HCT116 (cell line): ENCODE data around the gene EEIG1. TPM values are rescaled to one million over a fixed set of nuclear protein-coding genes. Genes with fewer than 3 reads are reported as not detected.

Experiments
- ATAC-seq: fragments of 200-7000 bp; cut with Tn5 transposase; 2 replicates; pipeline ENCODE4 v1.9.1; 2020; ENCODE audit warnings: mild to moderate bottlenecking, moderate library complexity
- BruUV-seq: library from RNA; stranded (reverse); fragments of 400-500 nt; replicated peaks from 2 replicates; lab custom pipeline; 2021; lab: Mats Ljungman, UMichigan
- CTCF ChIA-PET: fragments of 300-600 bp; sonication (Branson Sonifier 250); formaldehyde crosslinking; loops from one replicate; lab custom pipeline; 2021; ENCODE audit warnings: antibody characterized with exemption; lab: Charles Lee
- POLR2A ChIA-PET: fragments of 300-600, 350-600 bp; sonication (Branson Sonifier 250); formaldehyde crosslinking; loops from one replicate; lab custom pipeline; 2021; ENCODE audit warnings: antibody characterized with exemption; lab: Charles Lee
- RAD21 ChIA-PET, 2 experiments: fragments of 300-600 bp; sonication (Branson Sonifier 250); formaldehyde crosslinking; loops; one replicate each; lab custom pipeline; 2023; ENCODE audit warnings: low total read pairs in 2 of 2; ENCODE audit not compliant: uncharacterized antibody in 2 of 2, unreplicated experiment in 2 of 2, low non-redundant PET in 1 of 2; lab: Charles Lee
- DNase-seq: peaks from one replicate; pipeline ENCODE4 v3.0.0-alpha.2; 2010; ENCODE audit warnings: low read depth, low spot score
- H2AFZ ChIP-seq: fragments of 200-600 bp; shearing (Covaris generic), sonication (generic); 2 replicates; pipeline ENCODE4 v1.6.1; 2017; ENCODE audit warnings: low read depth, mixed run types, mixed read lengths, antibody characterized with exemption, low read length; ENCODE audit not compliant: poor library complexity, severe bottlenecking
- H3K27ac ChIP-seq: 2 replicates; pipeline ENCODE4 v1.5.1; 2012; ENCODE audit warnings: low read depth, low read length
- H3K27me3 ChIP-seq: fragments of 200-600 bp; sonication (generic); 2 replicates; pipeline ENCODE4 v1.6.1; 2016; ENCODE audit warnings: mixed run types, low read length, mixed read lengths; ENCODE audit not compliant: insufficient read depth
- H3K36me3 ChIP-seq, 2 experiments: fragments of 200-500 bp in 1 of 2; fragments of 200-600 bp in 1 of 2; sonication (Bioruptor generic) in 1 of 2; sonication (generic) in 1 of 2; 2 replicates each; pipeline versions ENCODE4 v1.5.1 to v1.6.1; 2014 to 2016; ENCODE audit warnings: low read length in 2 of 2, inconsistent platforms in 1 of 2, mixed read lengths in 1 of 2, mixed run types in 1 of 2; ENCODE audit not compliant: insufficient read depth in 2 of 2, control insufficient read depth in 1 of 2
- H3K4me1 ChIP-seq, 2 experiments: fragments of 200-600 bp in 1 of 2; sonication (generic) in 1 of 2; 2 replicates each; pipeline versions ENCODE4 v1.5.1 to v1.6.1; 2012 to 2017; ENCODE audit warnings: low read length in 2 of 2, inconsistent platforms in 1 of 2, mild to moderate bottlenecking in 1 of 2, mixed read lengths in 1 of 2, mixed run types in 1 of 2, moderate library complexity in 1 of 2; ENCODE audit not compliant: insufficient read depth in 2 of 2, control insufficient read depth in 1 of 2
- H3K4me2 ChIP-seq: fragments of 200-600 bp; sonication (generic); 2 replicates; pipeline ENCODE4 v1.6.1; 2017; ENCODE audit warnings: mixed run types, low read length, mixed read lengths
- H3K4me3 ChIP-seq, 2 experiments: fragments of 200-600 bp in 1 of 2; sonication (generic) in 1 of 2; replicated peaks in 1 of 2; 2 replicates each; pipeline ENCODE4 v1.5.1; 2011 to 2016; ENCODE audit warnings: low read length in 2 of 2, control low read depth in 1 of 2, low read depth in 1 of 2, mild to moderate bottlenecking in 1 of 2, mixed read lengths in 1 of 2, mixed run types in 1 of 2
- H3K79me2 ChIP-seq: fragments of 200-600 bp; sonication (generic); 2 replicates; pipeline ENCODE4 v1.6.1; 2017; ENCODE audit warnings: mild to moderate bottlenecking, mixed run types, low read length, moderate library complexity, mixed read lengths; ENCODE audit not compliant: insufficient read depth
- H3K9ac ChIP-seq: fragments of 200-600 bp; sonication (generic); 2 replicates; pipeline ENCODE4 v1.6.1; 2016; ENCODE audit warnings: low read length, mixed read lengths
- H3K9me2 ChIP-seq: fragments of 200-600 bp; sonication (generic), shearing (Covaris generic); 2 replicates; pipeline ENCODE4 v1.6.1; 2017; ENCODE audit warnings: mixed run types, mild to moderate bottlenecking, moderate library complexity; ENCODE audit not compliant: insufficient read depth
- H3K9me3 ChIP-seq, 2 experiments: fragments of 200-500 bp in 1 of 2; fragments of 200-600 bp in 1 of 2; sonication (Bioruptor generic) in 1 of 2; sonication (generic) in 1 of 2; 2 replicates each; pipeline ENCODE4 v1.6.1; 2014 to 2017; ENCODE audit warnings: low read length in 2 of 2, mixed read lengths in 2 of 2, inconsistent platforms in 1 of 2, low read depth in 1 of 2, mild to moderate bottlenecking in 1 of 2, mixed run types in 1 of 2, moderate library complexity in 1 of 2; ENCODE audit not compliant: control insufficient read depth in 1 of 2, insufficient read depth in 1 of 2
- H4K20me1 ChIP-seq: fragments of 200-600 bp; sonication (generic), shearing (Covaris generic); 2 replicates; pipeline ENCODE4 v1.6.1; 2017; ENCODE audit warnings: mixed run types, mild to moderate bottlenecking, moderate library complexity; ENCODE audit not compliant: insufficient read depth
- CTCF ChIP-seq, 3 experiments: fragments of 200-600 bp in 1 of 3; sonication (generic) in 1 of 3; IDR thresholded peaks in 2 of 3; conservative IDR thresholded peaks in 1 of 3; 2 replicates each; pipeline ENCODE4 v1.5.1; 2012 to 2017; ENCODE audit warnings: low read depth in 2 of 3, low read length in 2 of 3, antibody characterized with exemption in 1 of 3, borderline replicate concordance in 1 of 3, control low read depth in 1 of 3, mild to moderate bottlenecking in 1 of 3, mixed read lengths in 1 of 3, mixed run types in 1 of 3, moderate library complexity in 1 of 3; ENCODE audit not compliant: insufficient read depth in 1 of 3
- EGR1 ChIP-seq: IDR thresholded peaks from 2 replicates; pipeline ENCODE4 v1.6.1; 2012; ENCODE audit warnings: low read depth
- ELF1 ChIP-seq: IDR thresholded peaks from 2 replicates; pipeline ENCODE4 v1.6.1; 2012; ENCODE audit warnings: low read depth, borderline replicate concordance
- FOSL1 ChIP-seq: IDR thresholded peaks from 2 replicates; pipeline ENCODE4 v1.6.1; 2012; ENCODE audit warnings: low read depth
- RAD21 ChIP-seq: IDR thresholded peaks from 2 replicates; pipeline ENCODE4 v1.6.1; 2012; ENCODE audit warnings: low read depth, mild to moderate bottlenecking
- SIN3A ChIP-seq: IDR thresholded peaks from 2 replicates; pipeline ENCODE4 v1.6.1; 2012; ENCODE audit warnings: low read depth
- TCF7L2 ChIP-seq: IDR thresholded peaks from 2 replicates; pipeline ENCODE4 v1.7.0; 2011; ENCODE audit warnings: borderline replicate concordance, inconsistent platforms; ENCODE audit not compliant: insufficient read depth, insufficient read length; ENCODE audit errors: extremely low read depth
- YY1 ChIP-seq: IDR thresholded peaks from 2 replicates; pipeline ENCODE4 v1.6.1; 2011; ENCODE audit warnings: low read length, low read depth, moderate library complexity, mild to moderate bottlenecking; ENCODE audit not compliant: insufficient replicate concordance; ENCODE audit errors: extremely low read depth
- intact Hi-C: fragments of 100-400 bp; cut with micrococcal nuclease; formaldehyde crosslinking; loops from 2 replicates; pipeline ENCODE4 v1.10.0; 2022
- total RNA-seq: library from RNA; stranded (reverse); gene quantifications from one replicate; pipeline ENCODE4 v1.2.1, GENCODE V29; 2021; ENCODE audit not compliant: unreplicated experiment

Gene EEIG1
- total RNA-seq, 1 experiment from 2014 or later: 44.2 TPM

DNA sequence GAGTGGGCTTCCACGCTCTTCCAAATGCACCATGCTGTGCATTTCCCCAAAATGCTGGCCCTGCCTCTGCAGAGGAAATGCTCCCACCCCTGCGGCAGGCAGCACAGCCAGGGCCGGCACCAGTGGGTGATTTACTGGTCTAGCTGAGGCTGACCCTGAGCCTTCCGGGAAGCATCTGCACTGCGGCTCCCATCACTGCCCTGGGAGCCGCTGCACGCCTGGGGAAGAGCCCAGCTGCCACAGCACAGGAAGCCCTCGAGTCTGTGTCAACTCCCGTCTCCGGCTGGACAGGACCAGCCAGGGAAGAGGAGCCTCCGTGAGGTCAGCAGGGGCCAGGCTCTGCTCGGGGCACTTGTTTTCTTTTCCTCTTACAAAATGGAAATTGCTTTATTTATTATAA lies 25.1 kb upstream of the EEIG1 start:
- intact Hi-C loops: no loop called here
- no peaks in the 10 kb centered on the region for H3K9me3 ChIP-seq
- no peak for TF ChIP-seq YY1
- no peak for TF ChIP-seq FOSL1
- TF ChIP-seq RAD21: no peak
- no peak for TF ChIP-seq CTCF (IDR thresholded peaks at IDR 0.05 in 2 of 3, conservative IDR thresholded peaks at IDR 0.05 in 1 of 3; ENCODE audit: borderline replicate concordance in 1 of 3, insufficient read depth in 1 of 3, low read depth in 2 of 3, low read length in 2 of 3)
- TF ChIP-seq EGR1: no peak
- TF ChIP-seq TCF7L2: no peak
- TF ChIP-seq ELF1: no peak
- no peak for TF ChIP-seq SIN3A
- ATAC-seq (no peak), DNase-seq (no peak)
- no peaks in the 10 kb centered on the region for H3K9me2 ChIP-seq
- no peaks in the 10 kb centered on the region for H3K36me3 ChIP-seq
- ChIA-PET CTCF (interaction anchor here (1.8 kb wide), 1 partner anchor 63 kb away, joined by 9 read pairs; no protein-coding TSS in a partner anchor), POLR2A (interaction anchor here (1.7 kb wide), 1 partner anchor 26 kb away, joined by 9 read pairs; the partner anchor contains the start of gene EEIG1), RAD21 (no interaction called here)
- H4K20me1 ChIP-seq: no peaks in the 10 kb centered on the region
- H3K27ac ChIP-seq: 0 out of 2 replicates have a peak overlapping the region, but pooled peaks have one; percentile 36
- H3K4me1 ChIP-seq: peaks cover 24 to 47% of the 10 kb centered on the region in 2 experiments
- no peaks in the 10 kb centered on the region for H3K79me2 ChIP-seq
- no peak overlapping the region for H3K4me3 ChIP-seq
- no peak overlapping the region for H2AFZ ChIP-seq
- no peaks in the 10 kb centered on the region for H3K27me3 ChIP-seq
- H3K9ac ChIP-seq: no peak overlapping the region
- H3K4me2 ChIP-seq: peak overlapping the region; percentile 58
- no TSS peak for BruUV-seq
